ENCODE results near the gene MEI4.

- TF ChIP-seq POLR2A (IDR thresholded peaks at IDR 0.05), result no peak
- TF ChIP-seq, protein P1, sequence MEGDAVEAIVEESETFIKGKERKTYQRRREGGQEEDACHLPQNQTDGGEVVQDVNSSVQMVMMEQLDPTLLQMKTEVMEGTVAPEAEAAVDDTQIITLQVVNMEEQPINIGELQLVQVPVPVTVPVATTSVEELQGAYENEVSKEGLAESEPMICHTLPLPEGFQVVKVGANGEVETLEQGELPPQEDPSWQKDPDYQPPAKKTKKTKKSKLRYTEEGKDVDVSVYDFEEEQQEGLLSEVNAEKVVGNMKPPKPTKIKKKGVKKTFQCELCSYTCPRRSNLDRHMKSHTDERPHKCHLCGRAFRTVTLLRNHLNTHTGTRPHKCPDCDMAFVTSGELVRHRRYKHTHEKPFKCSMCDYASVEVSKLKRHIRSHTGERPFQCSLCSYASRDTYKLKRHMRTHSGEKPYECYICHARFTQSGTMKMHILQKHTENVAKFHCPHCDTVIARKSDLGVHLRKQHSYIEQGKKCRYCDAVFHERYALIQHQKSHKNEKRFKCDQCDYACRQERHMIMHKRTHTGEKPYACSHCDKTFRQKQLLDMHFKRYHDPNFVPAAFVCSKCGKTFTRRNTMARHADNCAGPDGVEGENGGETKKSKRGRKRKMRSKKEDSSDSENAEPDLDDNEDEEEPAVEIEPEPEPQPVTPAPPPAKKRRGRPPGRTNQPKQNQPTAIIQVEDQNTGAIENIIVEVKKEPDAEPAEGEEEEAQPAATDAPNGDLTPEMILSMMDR (IDR thresholded peaks at IDR 0.05), result no peak
These were observed 125.7 kb downstream of the MEI4 start for GRCh38 chr6:77778527-77778926.

Measured in heart left ventricle (tissue), 13 donors.